GM18858 (cell line): ENCODE measurements around the gene GADD45B.
"Not testable (repeated sequence)": the region's sequence is repeated elsewhere in the genome, so short reads cannot be mapped to it uniquely, and the experiment has no call there.

ENCODE experiments used
- ATAC-seq: cut with Tn5 transposase; IDR thresholded peaks from one replicate; pipeline ENCODE4 v1.9.1; 2021; ENCODE audit not compliant: unreplicated experiment

Gene GADD45B

GRCh38 chr19:2443785-2444182 is 32.1 kb upstream of the GADD45B start:
- no peak for ATAC-seq

GRCh38 chr19:2444251-2445002 is 31.5 kb upstream of the GADD45B start:
- no peak for ATAC-seq

GRCh38 chr19:2446381-2446780 is 29.5 kb upstream of the GADD45B start:
- ATAC-seq, result no peak

GRCh38 chr19:2449019-2449418 is 26.9 kb upstream of the GADD45B start:
- no peak for ATAC-seq

GRCh38 chr19:2451138-2451537 is 24.8 kb upstream of the GADD45B start:
- ATAC-seq, result no peak

GRCh38 chr19:2451741-2452140 is 24.2 kb upstream of the GADD45B start:
- no peak for ATAC-seq

- no peak for ATAC-seq
Observed at GRCh38 chr19:2453431-2454025, 22.4 kb upstream of the GADD45B start.

GRCh38 chr19:2454199-2454961 is 21.5 kb upstream of the GADD45B start:
- ATAC-seq, result no peak

GRCh38 chr19:2454962-2455850 is 20.7 kb upstream of the GADD45B start:
- ATAC-seq, result no peak

GRCh38 chr19:2455851-2456570 is 19.9 kb upstream of the GADD45B start:
- ATAC-seq, result no peak

- ATAC-seq, result no peak
Observed at GRCh38 chr19:2457394-2458037, 18.4 kb upstream of the GADD45B start.

- ATAC-seq, result no peak
Observed at GRCh38 chr19:2458054-2458453, 17.9 kb upstream of the GADD45B start.

GRCh38 chr19:2458776-2459175 is 17.2 kb upstream of the GADD45B start:
- ATAC-seq, result not testable (repeated sequence)

GRCh38 chr19:2460245-2460644 is 15.7 kb upstream of the GADD45B start:
- ATAC-seq, result no peak

- no peak for ATAC-seq
Observed at GRCh38 chr19:2461751-2462634, 13.9 kb upstream of the GADD45B start.

GRCh38 chr19:2462635-2463421 is 13.1 kb upstream of the GADD45B start:
- no peak for ATAC-seq

GRCh38 chr19:2463694-2464093 is 12.2 kb upstream of the GADD45B start:
- ATAC-seq, result not testable (repeated sequence)

GRCh38 chr19:2464389-2464788 is 11.5 kb upstream of the GADD45B start:
- no peak for ATAC-seq
